H9 (cell line): ENCODE measurements around the gene PRR23A. TPM values are rescaled to one million over a fixed set of nuclear protein-coding genes. Genes with fewer than 3 reads are reported as not detected.

Source experiments
- DNase-seq: peaks from one replicate; pipeline ENCODE4 v3.0.0-alpha.2; 2017
- H2AFZ ChIP-seq: one replicate; pipeline ENCODE4 v1.6.1; 2013; ENCODE audit warnings: mild to moderate bottlenecking, low read length, control low read depth, moderate library complexity
- H2AK5ac ChIP-seq: 2 replicates; pipeline ENCODE4 v1.6.1; 2013; ENCODE audit warnings: low read length, control low read depth, mixed read lengths; ENCODE audit not compliant: insufficient read length
- H2BK120ac ChIP-seq: one replicate; pipeline ENCODE4 v1.6.1; 2013; ENCODE audit warnings: low read depth, mild to moderate bottlenecking, low read length, control low read depth, inconsistent platforms; ENCODE audit not compliant: poor library complexity, severe bottlenecking
- H2BK12ac ChIP-seq: 2 replicates; pipeline ENCODE4 v1.6.1; 2013; ENCODE audit warnings: low read length, control low read depth, mixed read lengths, low read depth; ENCODE audit not compliant: insufficient read length
- H2BK15ac ChIP-seq: 2 replicates; pipeline ENCODE4 v1.6.1; 2013; ENCODE audit warnings: low read depth, low read length, control low read depth
- H2BK20ac ChIP-seq: one replicate; pipeline ENCODE4 v1.6.1; 2013; ENCODE audit warnings: low read depth, mild to moderate bottlenecking, low read length, control low read depth, inconsistent platforms; ENCODE audit not compliant: poor library complexity, severe bottlenecking
- H2BK5ac ChIP-seq: 2 replicates; pipeline ENCODE4 v1.6.1; 2013; ENCODE audit warnings: low read length, control low read depth, mixed read lengths; ENCODE audit not compliant: insufficient read length
- H3K14ac ChIP-seq: 2 replicates; pipeline ENCODE4 v1.6.1; 2013; ENCODE audit warnings: low read length, control low read depth; ENCODE audit not compliant: insufficient read depth
- H3K18ac ChIP-seq: 2 replicates; pipeline ENCODE4 v1.6.1; 2013; ENCODE audit warnings: low read depth, mild to moderate bottlenecking, mixed read lengths, low read length, control low read depth; ENCODE audit not compliant: insufficient read length
- H3K23ac ChIP-seq: 2 replicates; pipeline ENCODE4 v1.6.1; 2013; ENCODE audit warnings: low read length, control low read depth, mixed read lengths, low read depth; ENCODE audit not compliant: insufficient read length
- H3K23me2 ChIP-seq: 2 replicates; pipeline ENCODE4 v1.6.1; 2013; ENCODE audit warnings: low read depth, mild to moderate bottlenecking, mixed read lengths, low read length, control low read depth; ENCODE audit not compliant: insufficient read length, poor library complexity, severe bottlenecking
- H3K27ac ChIP-seq: 2 replicates; pipeline ENCODE4 v1.5.1; 2013; ENCODE audit warnings: low read length, control low read depth, mixed read lengths, low read depth; ENCODE audit not compliant: insufficient read length
- H3K27me3 ChIP-seq: 2 replicates; pipeline ENCODE4 v1.6.1; 2013; ENCODE audit warnings: low read length, control low read depth, inconsistent platforms; ENCODE audit not compliant: insufficient read depth
- H3K4ac ChIP-seq: 2 replicates; pipeline ENCODE4 v1.6.1; 2013; ENCODE audit warnings: low read depth, mild to moderate bottlenecking, control low read depth, inconsistent platforms, low read length, moderate library complexity
- H3K4me1 ChIP-seq: 2 replicates; pipeline ENCODE4 v1.6.1; 2013; ENCODE audit warnings: low read length, control low read depth, inconsistent platforms; ENCODE audit not compliant: insufficient read depth
- H3K4me2 ChIP-seq: 2 replicates; pipeline ENCODE4 v1.6.1; 2013; ENCODE audit warnings: low read length, control low read depth, mixed read lengths; ENCODE audit not compliant: insufficient read length, insufficient read depth
- H3K56ac ChIP-seq: 2 replicates; pipeline ENCODE4 v1.6.1; 2013; ENCODE audit warnings: low read depth, mild to moderate bottlenecking, mixed read lengths, low read length, control low read depth; ENCODE audit not compliant: insufficient read length
- H3K79me1 ChIP-seq: 2 replicates; pipeline ENCODE4 v1.6.1; 2013; ENCODE audit warnings: low read depth, mild to moderate bottlenecking, moderate library complexity, low read length, control low read depth, inconsistent platforms; ENCODE audit not compliant: insufficient read depth, poor library complexity, severe bottlenecking
- H3K79me2 ChIP-seq: 2 replicates; pipeline ENCODE4 v1.6.1; 2013; ENCODE audit warnings: low read length, control low read depth, inconsistent platforms; ENCODE audit not compliant: insufficient read depth
- H3K9ac ChIP-seq: 2 replicates; pipeline ENCODE4 v1.6.1; 2013; ENCODE audit warnings: low read length, control low read depth, mixed read lengths; ENCODE audit not compliant: insufficient read length; ENCODE audit errors: extremely low read depth
- H3K9me3 ChIP-seq: one replicate; pipeline ENCODE4 v1.6.1; 2013; ENCODE audit warnings: low read depth, low read length, inconsistent platforms; ENCODE audit not compliant: control insufficient read depth
- H3T11ph ChIP-seq: one replicate; pipeline ENCODE4 v1.6.1; 2013; ENCODE audit warnings: mild to moderate bottlenecking, low read length, control low read depth, inconsistent platforms
- H4K20me1 ChIP-seq: one replicate; pipeline ENCODE4 v1.6.1; 2013; ENCODE audit not compliant: control insufficient read depth, insufficient read length, insufficient read depth
- H4K5ac ChIP-seq: 2 replicates; pipeline ENCODE4 v1.6.1; 2013; ENCODE audit warnings: low read depth, mild to moderate bottlenecking, mixed read lengths, low read length, control low read depth; ENCODE audit not compliant: insufficient read length
- H4K8ac ChIP-seq: replicated peaks from 2 replicates; pipeline ENCODE4 v1.6.1; 2013; ENCODE audit warnings: low read length, control low read depth, mixed read lengths, low read depth; ENCODE audit not compliant: insufficient read length
- H4K91ac ChIP-seq: 2 replicates; pipeline ENCODE4 v1.6.1; 2013; ENCODE audit warnings: low read depth, mild to moderate bottlenecking, moderate library complexity, mixed read lengths, low read length, control low read depth; ENCODE audit not compliant: insufficient read length
- H3K27ac Mint-ChIP-seq, 3 experiments: 2 replicates in 2 of 3; 3 replicates in 1 of 3; pipeline ENCODE4 v1.8.0; 2020 to 2021; ENCODE audit warnings: mixed read lengths in 3 of 3, mild to moderate bottlenecking in 1 of 3, moderate library complexity in 1 of 3
- H3K27me3 Mint-ChIP-seq: 2 replicates; pipeline ENCODE4 v1.8.0; 2021; ENCODE audit warnings: low read depth, mild to moderate bottlenecking, moderate library complexity, mixed read lengths
- H3K36me3 Mint-ChIP-seq, 3 experiments: 2 replicates in 2 of 3; 3 replicates in 1 of 3; pipeline ENCODE4 v1.8.0; 2020 to 2021; ENCODE audit warnings: low read depth in 3 of 3, mixed read lengths in 3 of 3; ENCODE audit not compliant: insufficient read depth in 1 of 3
- H3K4me1 Mint-ChIP-seq, 2 experiments: 2 replicates each; pipeline ENCODE4 v1.8.0; 2020; ENCODE audit warnings: mixed read lengths in 2 of 2
- H3K4me3 Mint-ChIP-seq, 2 experiments: 2 replicates in 1 of 2; 3 replicates in 1 of 2; pipeline ENCODE4 v1.8.0; 2020 to 2021; ENCODE audit warnings: mild to moderate bottlenecking in 2 of 2, mixed read lengths in 2 of 2, moderate library complexity in 1 of 2
- H3K9me3 Mint-ChIP-seq, 2 experiments: 2 replicates in 1 of 2; 3 replicates in 1 of 2; pipeline ENCODE4 v1.8.0; 2020; ENCODE audit warnings: mild to moderate bottlenecking in 2 of 2, mixed read lengths in 2 of 2, moderate library complexity in 1 of 2
- WGBS: extraction: QIAGEN DNeasy Blood & Tissue Kit; methylation state at CpG from one replicate; pipeline ENCODE4 v1.1.7; 2013; ENCODE audit warnings: missing lambda C conversion rate, low lambda C conversion rate, mixed read lengths; ENCODE audit not compliant: insufficient read length; ENCODE audit errors: extremely low coverage; 5-methylcytosine and 5-hydroxymethylcytosine counted together
- total RNA-seq: library from RNA; stranded (reverse); gene quantifications from 2 replicates; pipeline ENCODE4 v1.2.1, GENCODE V29; 2021
- TF ChIP-seq, protein P1 (sequence below): fragments of 200-600 bp; sonication (generic); conservative IDR thresholded peaks from 3 replicates; pipeline ENCODE4 v1.8.0; 2021; ENCODE audit warnings: antibody characterized with exemption, mild to moderate bottlenecking

Gene PRR23A
- total RNA-seq, 1 experiment from 2014 or later, result not detected

DNA sequence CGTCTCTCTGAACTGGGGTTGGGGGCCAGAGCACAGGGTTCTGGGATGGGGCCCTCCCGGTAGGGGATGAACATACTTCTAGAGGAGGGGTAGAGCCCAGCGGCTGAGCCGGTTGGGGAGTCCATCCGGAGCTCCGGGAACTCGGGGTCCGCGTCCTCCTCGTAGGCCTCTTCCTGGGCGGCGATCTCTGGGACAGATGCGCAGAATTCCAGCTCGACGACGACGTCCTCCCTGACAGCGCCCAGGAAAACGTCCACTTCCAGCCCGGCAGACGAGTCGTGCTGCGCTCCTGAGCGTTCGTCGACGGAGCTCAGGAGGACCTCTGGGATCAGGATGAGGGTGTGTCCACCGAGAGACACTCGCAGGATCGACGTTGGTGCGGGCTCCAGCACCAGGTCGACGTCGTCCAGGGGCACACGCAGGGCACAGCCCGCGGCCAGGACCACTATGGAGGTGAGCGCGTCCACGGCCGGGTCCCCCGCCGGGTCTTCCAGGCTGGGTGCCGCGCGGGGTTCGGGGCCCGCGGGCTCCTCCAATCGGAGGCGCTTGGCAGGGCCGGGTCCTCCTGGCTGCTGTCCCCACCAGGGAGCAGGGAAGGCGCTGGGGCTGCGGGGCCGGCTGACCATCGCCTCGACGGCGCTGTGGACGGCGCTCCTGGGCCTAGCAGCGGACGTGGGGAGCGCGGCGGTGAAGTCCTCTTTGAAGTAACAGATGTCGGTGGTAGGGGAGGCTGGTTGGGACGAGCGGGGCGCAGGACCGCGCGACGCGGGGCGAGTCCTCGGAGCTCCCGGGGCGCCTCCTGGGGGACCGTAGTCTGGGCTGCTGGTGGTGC lies 14.2 kb upstream of the PRR23A start:
- no peak overlapping the region for H3K4me3 Mint-ChIP-seq
- Histone ChIP-seq H3K27me3 (no peaks in the 10 kb centered on the region), H3K9me3 (no peaks in the 10 kb centered on the region), H3K18ac (no peak overlapping the region), H4K91ac (no peak overlapping the region), H3K9ac (no peak overlapping the region), H3K4ac (no peak overlapping the region), H3K79me1 (no peaks in the 10 kb centered on the region), H2BK15ac (no peak overlapping the region), H3K4me2 (no peak overlapping the region), H2BK5ac (no peak overlapping the region), H3K14ac (no peak overlapping the region), H2AFZ (no peak overlapping the region), H2BK12ac (no peak overlapping the region), H3K4me1 (no peaks in the 10 kb centered on the region), H3K27ac (no peak overlapping the region), H2BK120ac (no peak overlapping the region), H2AK5ac (no peak overlapping the region), H4K8ac (no peak overlapping the region), H3T11ph (no peak overlapping the region), H3K23ac (no peak overlapping the region), H4K20me1 (no peaks in the 10 kb centered on the region), H3K79me2 (no peaks in the 10 kb centered on the region), H4K5ac (no peak overlapping the region), H3K56ac (no peak overlapping the region), H2BK20ac (no peak overlapping the region), H3K23me2 (peaks cover 2% of the 10 kb centered on the region)
- H3K36me3 Mint-ChIP-seq, result peaks cover 0 to 7% (median 4%) of the 10 kb centered on the region in 3 experiments; a peak in 3 of 7 replicates
- peaks cover 6 to 14% of the 10 kb centered on the region in 2 experiments; a peak in 4 of 5 replicates for H3K9me3 Mint-ChIP-seq
- no CpG with 5 or more reads among the region's 81 CpGs for WGBS
- DNase-seq, result no peak
- peaks cover 1% of the 10 kb centered on the region for H3K27me3 Mint-ChIP-seq
- no peaks in the 10 kb centered on the region for H3K4me1 Mint-ChIP-seq
- no peak overlapping the region for H3K27ac Mint-ChIP-seq
- TF ChIP-seq, protein P1, sequence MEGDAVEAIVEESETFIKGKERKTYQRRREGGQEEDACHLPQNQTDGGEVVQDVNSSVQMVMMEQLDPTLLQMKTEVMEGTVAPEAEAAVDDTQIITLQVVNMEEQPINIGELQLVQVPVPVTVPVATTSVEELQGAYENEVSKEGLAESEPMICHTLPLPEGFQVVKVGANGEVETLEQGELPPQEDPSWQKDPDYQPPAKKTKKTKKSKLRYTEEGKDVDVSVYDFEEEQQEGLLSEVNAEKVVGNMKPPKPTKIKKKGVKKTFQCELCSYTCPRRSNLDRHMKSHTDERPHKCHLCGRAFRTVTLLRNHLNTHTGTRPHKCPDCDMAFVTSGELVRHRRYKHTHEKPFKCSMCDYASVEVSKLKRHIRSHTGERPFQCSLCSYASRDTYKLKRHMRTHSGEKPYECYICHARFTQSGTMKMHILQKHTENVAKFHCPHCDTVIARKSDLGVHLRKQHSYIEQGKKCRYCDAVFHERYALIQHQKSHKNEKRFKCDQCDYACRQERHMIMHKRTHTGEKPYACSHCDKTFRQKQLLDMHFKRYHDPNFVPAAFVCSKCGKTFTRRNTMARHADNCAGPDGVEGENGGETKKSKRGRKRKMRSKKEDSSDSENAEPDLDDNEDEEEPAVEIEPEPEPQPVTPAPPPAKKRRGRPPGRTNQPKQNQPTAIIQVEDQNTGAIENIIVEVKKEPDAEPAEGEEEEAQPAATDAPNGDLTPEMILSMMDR, result no peak
